ENCODE measurements around the gene RHEBL1.

The RHEBL1 gene

DNA sequence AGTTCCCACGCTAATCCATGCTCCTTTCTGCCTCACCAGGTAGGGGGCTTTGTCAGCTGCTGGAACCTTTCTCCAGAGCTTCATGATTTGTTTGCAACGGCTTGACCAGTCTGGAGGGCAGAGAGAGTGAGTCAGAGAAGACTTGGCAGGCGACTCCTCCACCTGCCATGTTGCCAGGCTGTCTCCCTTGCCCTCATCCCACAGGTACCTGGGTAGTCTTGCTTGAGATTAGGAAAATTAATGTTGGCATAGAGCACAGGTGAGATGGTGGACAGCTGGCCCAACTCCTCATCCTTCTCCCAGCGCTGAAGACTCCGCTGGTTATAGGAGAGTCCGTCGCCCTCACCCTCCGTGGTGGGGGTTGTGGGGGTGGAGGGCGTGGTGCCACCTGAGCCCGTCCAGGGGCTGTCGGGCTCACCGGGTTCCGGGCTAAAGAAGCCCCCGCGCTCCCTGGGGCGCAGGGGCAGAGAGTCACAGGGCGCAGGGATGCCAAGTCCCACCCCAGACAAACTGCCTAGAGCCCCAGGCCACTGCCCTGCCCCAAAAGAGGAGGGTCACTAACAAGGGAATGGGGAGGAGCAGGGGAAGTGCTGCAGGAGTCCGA, 27.8 kb downstream of the RHEBL1 start:
- TF ChIP-seq, protein P1, sequence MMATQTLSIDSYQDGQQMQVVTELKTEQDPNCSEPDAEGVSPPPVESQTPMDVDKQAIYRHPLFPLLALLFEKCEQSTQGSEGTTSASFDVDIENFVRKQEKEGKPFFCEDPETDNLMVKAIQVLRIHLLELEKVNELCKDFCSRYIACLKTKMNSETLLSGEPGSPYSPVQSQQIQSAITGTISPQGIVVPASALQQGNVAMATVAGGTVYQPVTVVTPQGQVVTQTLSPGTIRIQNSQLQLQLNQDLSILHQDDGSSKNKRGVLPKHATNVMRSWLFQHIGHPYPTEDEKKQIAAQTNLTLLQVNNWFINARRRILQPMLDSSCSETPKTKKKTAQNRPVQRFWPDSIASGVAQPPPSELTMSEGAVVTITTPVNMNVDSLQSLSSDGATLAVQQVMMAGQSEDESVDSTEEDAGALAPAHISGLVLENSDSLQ (IDR thresholded peaks at IDR 0.05), result no peak
- no peak for TF ChIP-seq ELF4 (IDR thresholded peaks at IDR 0.05)
- TF ChIP-seq FOXM1 (IDR thresholded peaks at IDR 0.05; ENCODE audit: borderline replicate concordance), result no peak
- TF ChIP-seq NFRKB (IDR thresholded peaks at IDR 0.05), result no peak
- no peak for TF ChIP-seq ZNF384 (IDR thresholded peaks at IDR 0.05)
- TF ChIP-seq SP1 (IDR thresholded peaks at IDR 0.05), result no peak
- no peak for TF ChIP-seq BHLHE40 (IDR thresholded peaks at IDR 0.05; ENCODE audit: borderline replicate concordance)
- TF ChIP-seq L3MBTL2 (conservative IDR thresholded peaks at IDR 0.05), result no peak
- no peak for TF ChIP-seq FOXA1 (IDR thresholded peaks at IDR 0.05)
- no peak for TF ChIP-seq LEF1 (IDR thresholded peaks at IDR 0.05; ENCODE audit: borderline replicate concordance)
- no peak for TF ChIP-seq CTBP1 (IDR thresholded peaks at IDR 0.05; ENCODE audit: borderline replicate concordance)
- TF ChIP-seq SUZ12 (IDR thresholded peaks at IDR 0.05), result no peak
- TF ChIP-seq FOXK2 (IDR thresholded peaks at IDR 0.05), result no peak
- no peak for TF ChIP-seq TARDBP (IDR thresholded peaks at IDR 0.05)
- DNase-seq (ENCODE audit: extremely low spot score), result no peak
- POLR2A ChIA-PET, result interaction anchor here (0.6 kb wide), 1 partner anchor 8 kb away, joined by 3 read pairs; no protein-coding TSS in a partner anchor
- CTCF ChIA-PET, result no interaction called here

DNA sequence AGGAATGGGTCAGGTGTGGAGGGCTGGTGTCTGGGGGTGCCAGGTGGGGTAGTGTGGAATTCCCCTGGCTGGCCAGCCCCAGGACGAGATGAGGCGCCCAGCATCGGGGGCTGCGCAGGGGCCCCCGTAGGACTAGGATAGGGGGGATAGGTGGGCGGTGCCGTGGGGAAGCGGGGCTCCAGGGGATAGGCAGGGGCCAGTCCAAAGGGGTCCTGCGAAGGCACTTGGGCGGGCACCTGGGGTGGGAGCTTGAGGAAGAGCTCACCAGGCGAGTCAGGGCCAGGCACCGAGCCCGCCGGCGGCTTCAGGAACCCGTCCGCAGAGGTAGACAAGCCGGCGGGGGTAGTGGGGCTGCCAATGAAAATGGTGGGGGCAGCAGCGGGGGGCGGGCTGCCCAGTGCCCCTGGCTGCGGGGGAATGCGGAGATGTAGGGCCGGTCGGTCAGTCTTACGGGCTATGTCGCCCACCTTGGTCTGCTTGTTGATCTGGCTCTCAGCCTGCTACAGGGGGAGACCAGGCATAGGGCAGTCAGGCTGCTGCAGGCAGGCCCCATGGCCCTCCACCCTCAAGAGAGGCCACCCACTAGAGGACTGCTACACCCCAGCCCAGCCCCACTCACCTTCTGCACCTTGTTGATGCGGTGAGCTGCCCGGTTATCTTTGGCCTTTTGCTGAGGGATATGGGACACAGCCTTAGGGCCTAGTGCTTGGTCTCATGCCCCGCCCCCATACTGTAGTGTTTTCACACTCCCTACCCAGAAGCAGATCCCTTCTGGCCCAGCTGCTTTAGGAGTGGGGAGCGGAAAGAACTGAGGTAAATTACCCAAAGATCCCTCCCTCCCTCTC, 28.5 kb downstream of the RHEBL1 start:
- no peak for DNase-seq (ENCODE audit: extremely low spot score)
- TF ChIP-seq SP1 (IDR thresholded peaks at IDR 0.05) (no peak), CTBP1 (IDR thresholded peaks at IDR 0.05; ENCODE audit: borderline replicate concordance) (no peak), FOXK2 (IDR thresholded peaks at IDR 0.05) (no peak), TARDBP (IDR thresholded peaks at IDR 0.05) (no peak), FOXM1 (IDR thresholded peaks at IDR 0.05; ENCODE audit: borderline replicate concordance) (no peak)
- ChIA-PET CTCF (no interaction called here), POLR2A (interaction anchor here (0.6 kb wide), 1 partner anchor 8 kb away, joined by 3 read pairs; no protein-coding TSS in a partner anchor)

DNA sequence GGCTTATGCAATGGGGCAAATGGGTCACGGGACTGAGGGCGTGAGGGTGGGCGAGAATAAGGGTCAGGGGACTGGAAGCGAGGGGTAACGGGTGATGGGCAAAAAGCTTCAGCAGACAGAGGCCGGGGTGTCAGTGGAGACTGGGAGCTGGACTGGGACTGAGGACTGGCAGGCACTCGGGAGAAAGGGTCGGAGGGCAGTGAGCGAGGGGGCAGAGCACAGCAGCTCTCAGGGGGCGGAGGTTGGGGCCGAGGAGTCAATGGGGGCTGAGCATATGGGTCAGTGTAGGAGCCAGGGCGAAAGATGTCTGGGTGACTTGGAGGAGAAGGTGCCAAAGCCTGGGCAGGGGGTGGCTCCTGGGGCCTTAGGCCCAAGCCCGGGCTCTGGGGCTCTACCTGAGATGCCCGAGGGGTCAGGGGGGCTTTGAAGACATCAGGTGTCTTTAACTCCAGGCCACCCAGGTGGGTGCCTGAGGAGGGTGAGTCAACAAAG, 29.4 kb downstream of the RHEBL1 start:
- CTCF ChIA-PET, result no interaction called here
- no peak for DNase-seq (ENCODE audit: extremely low spot score)
- TF ChIP-seq SUZ12 (IDR thresholded peaks at IDR 0.05) (no peak), HDGF (IDR thresholded peaks at IDR 0.05; ENCODE audit: borderline replicate concordance) (no peak), FOXA1 (IDR thresholded peaks at IDR 0.05) (no peak), FOXM1 (IDR thresholded peaks at IDR 0.05; ENCODE audit: borderline replicate concordance) (no peak), TARDBP (IDR thresholded peaks at IDR 0.05) (no peak), ELF4 (IDR thresholded peaks at IDR 0.05) (no peak), LEF1 (IDR thresholded peaks at IDR 0.05; ENCODE audit: borderline replicate concordance) (no peak), ZNF384 (IDR thresholded peaks at IDR 0.05) (no peak)
- TF ChIP-seq, protein P1 (IDR thresholded peaks at IDR 0.05), result no peak
- POLR2A ChIA-PET, result interaction anchor here (1.4 kb wide), 1 partner anchor 23 kb away, joined by 3 read pairs; no protein-coding TSS in a partner anchor

DNA sequence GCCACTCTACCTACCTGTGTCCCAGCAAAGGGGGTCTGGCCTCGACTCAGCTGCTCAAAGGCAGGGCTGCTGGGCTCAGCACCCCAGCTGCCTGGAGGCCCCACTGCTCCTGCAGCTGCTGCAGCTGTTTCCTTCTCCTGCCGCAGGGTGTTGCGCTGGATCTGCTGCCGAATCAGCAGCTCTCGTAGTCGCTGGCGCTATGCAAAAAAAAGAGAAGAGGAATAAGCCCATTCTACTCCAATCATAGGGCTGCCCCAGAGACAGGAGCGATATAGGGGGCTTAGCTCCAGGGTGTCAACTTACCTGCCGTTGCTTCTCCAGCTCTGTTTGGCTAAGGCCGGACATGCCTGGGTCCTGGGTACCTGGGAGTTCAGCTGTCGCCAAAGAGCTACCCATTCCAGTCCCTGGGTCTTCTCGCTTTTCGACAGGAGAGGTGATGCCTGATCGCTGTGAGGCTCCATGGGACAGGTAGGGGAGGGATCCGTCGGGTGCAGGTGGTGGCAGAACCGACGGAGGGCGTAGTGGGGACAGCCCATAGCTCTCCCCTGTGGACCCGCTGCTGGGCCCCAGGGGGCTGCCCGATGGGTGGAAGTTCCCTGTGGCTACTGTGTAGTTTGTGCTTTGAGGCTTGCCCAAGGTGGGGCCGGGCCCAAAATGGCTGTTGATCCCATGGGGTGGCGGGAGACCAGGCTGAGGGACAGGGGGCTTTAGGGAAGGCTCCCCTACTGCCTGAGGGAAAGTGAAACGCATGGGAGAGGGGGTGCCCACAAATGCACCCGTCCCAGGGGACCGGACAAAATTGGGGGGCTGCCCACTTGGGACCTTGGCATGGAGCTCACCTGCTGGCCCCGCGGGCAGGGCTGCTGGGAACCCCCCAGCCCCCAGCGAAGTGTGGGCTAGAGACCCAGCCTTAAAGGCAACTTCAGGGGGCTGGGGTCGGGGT, 30.1 kb downstream of the RHEBL1 start:
- CTCF ChIA-PET, result interaction anchor here (1.1 to 1.5 kb wide), 2 partner anchors 8 to 52 kb away, joined by 3 read pairs; no protein-coding TSS in a partner anchor
- DNase-seq (ENCODE audit: extremely low spot score), result no peak
- no peak for TF ChIP-seq LEF1 (IDR thresholded peaks at IDR 0.05; ENCODE audit: borderline replicate concordance)
- no peak for TF ChIP-seq NFRKB (IDR thresholded peaks at IDR 0.05)
- no peak for TF ChIP-seq L3MBTL2 (conservative IDR thresholded peaks at IDR 0.05)
- no peak for TF ChIP-seq ZNF384 (IDR thresholded peaks at IDR 0.05)
- no peak for TF ChIP-seq FOXA1 (IDR thresholded peaks at IDR 0.05)
- TF ChIP-seq ELF4 (IDR thresholded peaks at IDR 0.05), result no peak
- no peak for TF ChIP-seq TARDBP (IDR thresholded peaks at IDR 0.05)
- TF ChIP-seq FOXM1 (IDR thresholded peaks at IDR 0.05; ENCODE audit: borderline replicate concordance), result no peak
- TF ChIP-seq, protein P1 (IDR thresholded peaks at IDR 0.05), result no peak
- TF ChIP-seq ARNT (IDR thresholded peaks at IDR 0.05), result no peak
- no peak for TF ChIP-seq CTBP1 (IDR thresholded peaks at IDR 0.05; ENCODE audit: borderline replicate concordance)
- POLR2A ChIA-PET, result interaction anchor here (1.4 kb wide), 1 partner anchor 22 kb away, joined by 3 read pairs; no protein-coding TSS in a partner anchor

DNA sequence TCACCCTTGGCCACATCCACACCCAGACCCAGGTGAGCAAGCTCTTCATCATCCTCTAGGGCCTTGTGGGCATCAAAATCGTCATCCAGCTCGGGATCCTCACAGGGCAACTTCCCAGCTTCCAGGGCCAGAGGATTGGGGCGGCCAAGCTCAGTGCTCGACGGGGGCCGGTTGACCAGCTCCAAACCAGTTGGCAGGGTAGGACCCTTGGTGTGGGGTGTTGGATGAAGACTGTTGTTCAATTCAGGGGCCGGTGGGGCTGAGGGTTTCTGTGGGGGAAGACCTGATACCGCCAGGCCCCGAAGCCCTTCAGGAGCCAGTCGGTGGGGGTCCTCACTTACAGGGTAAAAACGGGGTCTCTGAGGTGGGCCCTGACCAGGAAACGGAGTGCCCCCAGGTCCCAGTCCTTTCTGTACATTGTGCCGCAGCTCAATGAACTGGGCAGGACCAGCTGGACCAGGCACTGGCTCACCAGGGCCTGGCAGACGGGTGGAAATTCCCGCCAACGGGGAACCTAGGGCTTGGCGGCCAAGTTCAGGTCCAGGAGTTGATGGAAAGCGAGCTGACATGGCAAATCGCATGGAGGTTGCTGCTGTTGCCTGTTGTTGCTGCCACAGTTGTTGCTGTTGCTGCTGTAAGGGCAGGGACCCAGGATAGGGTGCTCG, 31.4 kb downstream of the RHEBL1 start:
- TF ChIP-seq FOXM1 (IDR thresholded peaks at IDR 0.05; ENCODE audit: borderline replicate concordance) (no peak), FOXK2 (IDR thresholded peaks at IDR 0.05) (no peak), SUZ12 (IDR thresholded peaks at IDR 0.05) (no peak), ELF4 (IDR thresholded peaks at IDR 0.05) (no peak), ARNT (IDR thresholded peaks at IDR 0.05) (no peak), ZNF384 (IDR thresholded peaks at IDR 0.05) (no peak), NFRKB (IDR thresholded peaks at IDR 0.05) (no peak), HDGF (IDR thresholded peaks at IDR 0.05; ENCODE audit: borderline replicate concordance) (no peak), FOXA1 (IDR thresholded peaks at IDR 0.05) (no peak), L3MBTL2 (conservative IDR thresholded peaks at IDR 0.05) (no peak), BHLHE40 (IDR thresholded peaks at IDR 0.05; ENCODE audit: borderline replicate concordance) (no peak), TARDBP (IDR thresholded peaks at IDR 0.05) (no peak), CTBP1 (IDR thresholded peaks at IDR 0.05; ENCODE audit: borderline replicate concordance) (no peak), LEF1 (IDR thresholded peaks at IDR 0.05; ENCODE audit: borderline replicate concordance) (no peak), SP1 (IDR thresholded peaks at IDR 0.05) (no peak)
- TF ChIP-seq, protein P1 (IDR thresholded peaks at IDR 0.05), result no peak
- DNase-seq (ENCODE audit: extremely low spot score), result no peak
- ChIA-PET CTCF (interaction anchor here (0.7 to 1.5 kb wide), 2 partner anchors 9 to 18 kb away, joined by 3 read pairs; no protein-coding TSS in a partner anchor), POLR2A (interaction anchor here (0.6 to 1.5 kb wide), 2 partner anchors 19 to 21 kb away, joined by 3 read pairs; no protein-coding TSS in a partner anchor)

Data from HEK293T (cell line).